PC-9 (cell line): ENCODE measurements around the gene POLA1. TPM values are rescaled to one million over a fixed set of nuclear protein-coding genes. Genes with fewer than 3 reads are reported as not detected.
A peak's percentile ranks its signal among the peaks of the same experiment; 100 is the strongest.

ENCODE experiments used
- BruUV-seq: library from RNA; stranded (reverse); fragments of 400-500 nt; replicated peaks from 2 replicates; lab custom pipeline; 2021; lab: Mats Ljungman, UMichigan
- CTCF ChIA-PET: fragments of 300-600 bp; sonication (Branson Sonifier 250); formaldehyde crosslinking; loops from one replicate; lab custom pipeline; 2022; ENCODE audit warnings: antibody characterized with exemption; lab: Charles Lee
- POLR2A ChIA-PET: fragments of 300-600 bp; sonication (Branson Sonifier 250); formaldehyde crosslinking; loops from one replicate; lab custom pipeline; 2022; ENCODE audit warnings: antibody characterized with exemption; ENCODE audit not compliant: unreplicated experiment; lab: Charles Lee
- DNase-seq, 2 experiments: peaks; one replicate each; pipeline versions ENCODE4 v3.0.0 to v3.0.0-alpha.2; 2015 to 2022; ENCODE audit warnings: mixed read lengths in 1 of 2
- H2AFZ ChIP-seq: fragments of 200-600 bp; sonication (generic); 2 replicates; pipeline ENCODE4 v1.8.1; 2017; ENCODE audit warnings: antibody characterized with exemption
- H3F3A ChIP-seq: fragments of 200-600 bp; sonication (generic); 2 replicates; pipeline ENCODE4 v1.8.1; 2017; ENCODE audit warnings: antibody characterized with exemption, mild to moderate bottlenecking, low read depth; ENCODE audit not compliant: insufficient read depth
- H3K27ac ChIP-seq: fragments of 200-600 bp; sonication (generic); 2 replicates; pipeline ENCODE4 v1.6.1; 2016; ENCODE audit warnings: mixed run types
- H3K27me3 ChIP-seq: fragments of 200-600 bp; sonication (generic); 2 replicates; pipeline ENCODE4 v1.6.1; 2016; ENCODE audit warnings: low read depth, mixed run types; ENCODE audit not compliant: insufficient read depth
- H3K36me3 ChIP-seq: fragments of 200-600 bp; sonication (generic); 2 replicates; pipeline ENCODE4 v1.6.1; 2016; ENCODE audit warnings: low read depth, mixed run types
- H3K4me1 ChIP-seq: fragments of 200-600 bp; sonication (generic); replicated peaks from 2 replicates; pipeline ENCODE4 v1.6.1; 2016; ENCODE audit warnings: mixed run types; ENCODE audit not compliant: insufficient read depth
- H3K4me2 ChIP-seq: fragments of 200-600 bp; sonication (generic); 2 replicates; pipeline ENCODE4 v1.6.1; 2017; ENCODE audit warnings: mixed run types
- H3K4me3 ChIP-seq: fragments of 200-600 bp; sonication (generic); 2 replicates; pipeline ENCODE4 v1.6.1; 2016; ENCODE audit warnings: mixed run types
- H3K79me2 ChIP-seq: fragments of 200-600 bp; sonication (generic); 2 replicates; pipeline ENCODE4 v1.6.1; 2017; ENCODE audit warnings: low read depth, mixed run types
- H3K9me2 ChIP-seq: fragments of 200-600 bp; sonication (generic); 2 replicates; pipeline ENCODE4 v1.8.1; 2017; ENCODE audit warnings: mild to moderate bottlenecking; ENCODE audit not compliant: insufficient read depth
- H3K9me3 ChIP-seq: fragments of 200-600 bp; sonication (generic); 2 replicates; pipeline ENCODE4 v1.8.1; 2016; ENCODE audit warnings: low read depth; ENCODE audit not compliant: insufficient read depth
- H4K20me1 ChIP-seq: fragments of 200-600 bp; sonication (generic); 2 replicates; pipeline ENCODE4 v1.8.1; 2017; ENCODE audit not compliant: insufficient read depth
- EZH2 ChIP-seq: fragments of 200-600 bp; sonication (generic); IDR thresholded peaks from 2 replicates; pipeline ENCODE4 v1.8.0; 2017; ENCODE audit warnings: antibody characterized with exemption, low read depth
- intact Hi-C: fragments of 100-400 bp; cut with micrococcal nuclease; formaldehyde crosslinking; loops from one replicate; pipeline ENCODE4 v1.10.0; 2022; ENCODE audit not compliant: unreplicated experiment
- total RNA-seq: library from RNA; stranded (reverse); gene quantifications from 2 replicates; pipeline ENCODE4 v1.2.3, GENCODE V29; 2021
- TF ChIP-seq, protein P1 (sequence below): fragments of 200-600 bp; sonication (generic); conservative IDR thresholded peaks from 2 replicates; pipeline ENCODE4 v1.6.1; 2017; ENCODE audit warnings: mixed run types, antibody characterized with exemption, mild to moderate bottlenecking, moderate library complexity

Gene POLA1
- total RNA-seq, 1 experiment from 2014 or later, result 24.6 TPM

DNA sequence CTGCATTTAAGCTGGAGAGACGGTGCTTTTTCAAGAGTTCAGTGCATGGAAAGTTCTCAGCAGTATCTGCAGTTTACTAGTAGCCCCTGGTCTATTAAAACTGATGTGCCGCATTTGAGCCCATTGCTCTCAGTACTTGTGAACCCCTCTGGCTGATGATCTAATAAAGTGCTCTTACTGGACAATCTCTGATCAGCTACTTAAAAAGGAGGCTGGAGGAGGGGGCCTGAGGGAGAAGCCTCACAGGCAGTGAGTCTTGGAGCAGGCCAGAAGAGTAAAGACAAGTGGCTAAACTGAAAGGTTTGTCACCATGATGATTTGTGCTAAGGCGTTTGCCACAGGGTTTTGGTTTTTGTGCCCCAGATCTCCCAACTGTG lies 183.6 kb downstream of the POLA1 start:
- ChIA-PET CTCF (no interaction called here), POLR2A (no interaction called here)
- no peaks in the 10 kb centered on the region for H3K27me3 ChIP-seq
- no peak for DNase-seq
- H3K9me2 ChIP-seq, result no peaks in the 10 kb centered on the region
- no peaks in the 10 kb centered on the region for H3F3A ChIP-seq
- H4K20me1 ChIP-seq, result no peaks in the 10 kb centered on the region
- H3K4me3 ChIP-seq, result no peak overlapping the region
- H2AFZ ChIP-seq, result no peak overlapping the region
- no peaks in the 10 kb centered on the region for H3K9me3 ChIP-seq
- intact Hi-C loops, result no loop called here
- no peak overlapping the region for H3K27ac ChIP-seq
- H3K36me3 ChIP-seq, result no peaks in the 10 kb centered on the region
- H3K4me2 ChIP-seq, result no peak overlapping the region
- H3K79me2 ChIP-seq, result no peaks in the 10 kb centered on the region
- H3K4me1 ChIP-seq, result no peaks in the 10 kb centered on the region
- no peak for TF ChIP-seq EZH2
- TF ChIP-seq, protein P1, sequence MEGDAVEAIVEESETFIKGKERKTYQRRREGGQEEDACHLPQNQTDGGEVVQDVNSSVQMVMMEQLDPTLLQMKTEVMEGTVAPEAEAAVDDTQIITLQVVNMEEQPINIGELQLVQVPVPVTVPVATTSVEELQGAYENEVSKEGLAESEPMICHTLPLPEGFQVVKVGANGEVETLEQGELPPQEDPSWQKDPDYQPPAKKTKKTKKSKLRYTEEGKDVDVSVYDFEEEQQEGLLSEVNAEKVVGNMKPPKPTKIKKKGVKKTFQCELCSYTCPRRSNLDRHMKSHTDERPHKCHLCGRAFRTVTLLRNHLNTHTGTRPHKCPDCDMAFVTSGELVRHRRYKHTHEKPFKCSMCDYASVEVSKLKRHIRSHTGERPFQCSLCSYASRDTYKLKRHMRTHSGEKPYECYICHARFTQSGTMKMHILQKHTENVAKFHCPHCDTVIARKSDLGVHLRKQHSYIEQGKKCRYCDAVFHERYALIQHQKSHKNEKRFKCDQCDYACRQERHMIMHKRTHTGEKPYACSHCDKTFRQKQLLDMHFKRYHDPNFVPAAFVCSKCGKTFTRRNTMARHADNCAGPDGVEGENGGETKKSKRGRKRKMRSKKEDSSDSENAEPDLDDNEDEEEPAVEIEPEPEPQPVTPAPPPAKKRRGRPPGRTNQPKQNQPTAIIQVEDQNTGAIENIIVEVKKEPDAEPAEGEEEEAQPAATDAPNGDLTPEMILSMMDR, result no peak
- BruUV-seq, result no TSS peak

DNA sequence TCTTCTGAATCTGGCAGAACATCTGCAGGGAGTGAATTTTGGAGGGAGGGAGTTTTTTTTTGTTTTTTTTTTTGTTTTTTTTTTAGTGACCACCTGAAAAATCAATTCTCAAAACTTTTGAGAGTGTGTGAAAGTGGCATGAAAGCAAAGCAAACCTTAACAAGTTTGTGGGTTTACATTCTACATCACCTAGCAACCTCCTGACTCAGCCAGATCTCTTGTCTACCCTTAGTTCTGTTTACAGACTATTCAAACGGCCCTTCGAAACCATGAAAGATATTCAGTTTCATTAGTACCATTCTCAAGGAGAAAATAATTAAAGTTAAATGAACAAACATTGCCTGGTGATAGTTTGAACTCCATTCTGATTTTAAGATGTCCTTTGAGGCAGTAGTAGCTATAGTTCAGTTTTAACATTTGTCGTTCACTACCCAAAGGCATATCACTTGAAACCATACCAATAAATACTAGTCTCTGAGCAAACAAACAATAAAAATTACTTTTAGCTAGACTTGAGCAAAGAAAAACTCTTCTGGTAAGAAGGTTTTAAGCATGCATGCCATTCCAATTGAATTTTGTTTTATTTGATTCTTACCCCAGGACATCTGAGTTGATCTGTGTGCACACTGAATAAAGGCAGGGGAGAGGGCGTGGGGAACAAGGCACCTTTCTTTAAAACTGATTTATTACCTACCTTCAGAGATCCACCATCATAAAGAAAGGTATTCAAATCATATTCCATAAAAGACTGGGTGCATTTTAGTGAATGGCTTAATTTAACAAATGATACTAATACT lies 184.3 kb downstream of the POLA1 start:
- BruUV-seq, result no TSS peak
- Histone ChIP-seq H4K20me1 (no peaks in the 10 kb centered on the region), H3K4me3 (no peak overlapping the region), H3F3A (no peaks in the 10 kb centered on the region), H3K4me2 (no peak overlapping the region), H3K79me2 (no peaks in the 10 kb centered on the region), H3K9me3 (no peaks in the 10 kb centered on the region), H3K27ac (no peak overlapping the region), H3K9me2 (no peaks in the 10 kb centered on the region), H3K36me3 (no peaks in the 10 kb centered on the region), H2AFZ (no peak overlapping the region), H3K27me3 (no peaks in the 10 kb centered on the region), H3K4me1 (no peaks in the 10 kb centered on the region)
- TF ChIP-seq EZH2, result no peak
- TF ChIP-seq, protein P1, result no peak
- ChIA-PET POLR2A (no interaction called here), CTCF (no interaction called here)
- peak in 1 of 2 experiments; percentile 35 for DNase-seq
- intact Hi-C loops, result no loop called here

DNA sequence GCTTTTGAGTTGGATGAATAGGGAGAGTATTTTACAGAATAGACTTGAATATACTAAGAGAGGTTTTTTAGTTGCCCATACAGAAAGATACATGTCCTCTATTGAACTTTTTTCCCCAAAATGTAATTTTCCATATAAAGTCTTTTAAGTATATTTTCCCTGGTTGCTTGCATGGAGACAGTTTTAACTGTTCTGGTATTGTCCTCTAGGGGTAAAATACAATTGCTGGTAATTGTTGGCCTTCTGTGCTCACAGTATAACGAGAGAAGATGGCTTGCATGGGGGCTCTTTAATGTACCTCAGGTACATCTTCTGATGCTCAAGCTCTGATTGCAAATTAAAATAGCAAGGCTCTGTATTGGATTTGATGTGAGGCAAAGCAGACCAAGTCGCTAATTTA lies 186.0 kb downstream of the POLA1 start:
- H4K20me1 ChIP-seq, result no peaks in the 10 kb centered on the region
- ChIA-PET POLR2A (no interaction called here), CTCF (no interaction called here)
- no peak overlapping the region for H2AFZ ChIP-seq
- no peaks in the 10 kb centered on the region for H3F3A ChIP-seq
- no peaks in the 10 kb centered on the region for H3K9me2 ChIP-seq
- no peaks in the 10 kb centered on the region for H3K79me2 ChIP-seq
- H3K36me3 ChIP-seq, result no peaks in the 10 kb centered on the region
- H3K27ac ChIP-seq, result no peak overlapping the region
- no peaks in the 10 kb centered on the region for H3K27me3 ChIP-seq
- no peak for DNase-seq
- TF ChIP-seq, protein P1, result no peak
- no peak for TF ChIP-seq EZH2
- no peaks in the 10 kb centered on the region for H3K9me3 ChIP-seq
- H3K4me3 ChIP-seq, result no peak overlapping the region
- no peaks in the 10 kb centered on the region for H3K4me1 ChIP-seq
- intact Hi-C loops, result no loop called here
- no peak overlapping the region for H3K4me2 ChIP-seq
- BruUV-seq, result no TSS peak
